GM18511 (cell line): Measurements from ENCODE around the gene GSX1.

ENCODE experiments used
- ATAC-seq: cut with Tn5 transposase; IDR thresholded peaks from one replicate; pipeline ENCODE4 v1.9.1; 2021; ENCODE audit warnings: mild to moderate bottlenecking, moderate library complexity; ENCODE audit not compliant: unreplicated experiment

The GSX1 gene

GRCh38 chr13:27826379-27827353 lies 34.4 kb downstream of the GSX1 start:
- no peak for ATAC-seq

GRCh38 chr13:27827646-27828045 lies 35.4 kb downstream of the GSX1 start:
- ATAC-seq = no peak

DNA sequence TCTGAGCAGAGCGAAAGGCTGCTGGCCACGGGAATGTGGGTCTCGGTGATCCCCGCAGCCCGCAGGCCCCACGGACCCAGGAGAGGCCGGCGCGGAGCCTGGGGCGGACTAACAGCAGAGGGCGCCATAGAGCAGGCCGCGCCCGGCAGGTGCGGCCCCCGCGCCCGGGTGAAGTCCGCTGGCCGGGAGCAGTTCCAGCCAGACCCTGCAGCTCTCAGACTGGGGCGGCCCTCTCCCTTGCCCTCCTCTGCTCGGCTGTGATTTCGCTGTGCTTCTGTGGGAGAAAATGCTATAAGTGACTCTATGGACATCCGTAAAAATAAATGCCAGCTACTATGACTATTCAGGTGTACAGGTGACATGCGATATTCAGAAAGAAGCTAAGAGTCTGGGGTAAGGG lies 37.7 kb downstream of the GSX1 start:
- ATAC-seq = no peak

DNA sequence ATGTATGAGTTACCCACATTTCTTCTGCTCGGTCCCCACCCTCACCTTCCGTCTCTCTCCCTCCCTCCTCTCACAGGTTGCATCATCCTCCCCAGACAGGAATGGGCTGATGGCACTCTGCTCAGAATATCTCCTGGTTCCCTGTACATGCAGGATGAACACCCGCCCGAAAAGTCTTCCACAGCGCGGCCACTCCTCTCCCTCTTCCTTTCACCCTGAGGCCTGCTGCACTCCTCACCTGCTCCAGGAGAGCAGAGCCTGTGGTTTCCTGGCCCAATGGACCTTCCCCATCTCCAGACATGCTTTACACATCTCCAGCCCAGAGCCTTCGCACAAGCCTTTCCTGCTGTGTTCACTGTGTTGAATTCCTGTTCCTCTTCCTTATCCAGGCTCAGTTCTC lies 40.9 kb downstream of the GSX1 start:
- ATAC-seq = no peak

DNA sequence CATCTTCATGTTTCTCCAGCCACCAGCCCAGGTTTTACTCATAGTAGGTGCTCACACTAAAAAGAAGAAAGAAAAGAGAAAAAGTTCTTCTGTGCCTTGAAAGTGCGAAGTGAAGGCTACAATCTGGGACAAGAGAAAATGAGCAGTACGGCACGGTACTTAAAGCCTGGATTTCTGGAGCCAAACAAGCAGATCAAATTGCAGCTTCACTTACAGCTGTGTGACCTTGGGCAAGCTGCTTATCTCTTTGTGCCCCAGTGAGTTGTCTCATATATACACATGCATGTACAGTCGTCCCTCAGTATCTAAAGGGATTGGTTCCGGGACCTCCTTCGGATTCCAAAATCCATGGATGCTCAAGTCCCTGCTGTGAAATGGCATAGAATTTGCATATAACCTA lies 41.8 kb downstream of the GSX1 start:
- ATAC-seq = no peak

DNA sequence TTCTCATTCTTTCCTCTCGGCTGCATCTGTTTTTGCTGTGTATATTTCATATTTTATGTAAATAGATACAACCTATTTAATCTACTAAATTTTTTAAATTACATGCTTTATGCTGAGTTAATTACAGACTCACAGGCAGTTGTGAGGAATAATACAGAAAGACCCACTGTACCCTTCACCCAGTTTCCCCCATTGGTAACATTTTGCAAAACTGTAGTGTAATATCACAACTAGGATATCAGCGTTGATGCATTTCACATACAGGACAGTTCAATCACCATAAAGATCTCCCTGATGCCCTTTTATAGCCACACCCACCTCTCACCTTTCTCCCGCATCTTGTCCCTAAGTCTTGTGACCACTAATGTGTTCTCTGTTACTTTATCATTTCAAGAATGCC lies 43.5 kb downstream of the GSX1 start:
- ATAC-seq = no peak

GRCh38 chr13:27839809-27840467 lies 47.7 kb downstream of the GSX1 start:
- ATAC-seq = no peak

DNA sequence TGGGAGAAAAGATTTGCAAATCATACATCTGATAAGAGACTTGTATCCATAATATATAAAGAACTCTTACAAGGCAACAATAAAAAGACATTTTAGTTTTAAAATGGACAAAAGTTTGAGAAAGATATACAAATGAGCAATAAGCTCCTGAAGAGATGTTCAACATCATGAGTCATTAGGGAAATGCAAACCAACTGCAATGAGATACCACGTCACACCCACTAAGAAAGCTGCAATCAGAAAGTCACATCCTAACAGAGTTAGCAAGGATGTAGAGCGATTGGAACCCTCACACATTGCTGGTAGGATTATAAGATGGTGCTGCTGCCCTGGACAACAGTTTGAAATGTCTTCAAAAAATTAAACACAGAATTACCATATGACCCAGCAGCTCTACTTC lies 50.3 kb downstream of the GSX1 start:
- no peak for ATAC-seq
